Fibroblast of gingiva (primary cell): ENCODE data around the gene REPS1.

Source experiments
- DNase-seq: peaks from one replicate; pipeline ENCODE4 v3.0.0-alpha.2; 2011; ENCODE audit warnings: low read depth

REPS1 gene

GRCh38 chr6:138923561-138923960, 64.5 kb downstream of the REPS1 start:
- no peak for DNase-seq

GRCh38 chr6:138920906-138921305, 67.1 kb downstream of the REPS1 start:
- DNase-seq = no peak

- no peak for DNase-seq
These were observed 73.4 kb downstream of the REPS1 start for GRCh38 chr6:138914701-138915100.

- DNase-seq = no peak
These were observed 75.7 kb downstream of the REPS1 start for GRCh38 chr6:138912308-138912707.

- no peak for DNase-seq
These were observed 78.1 kb downstream of the REPS1 start for GRCh38 chr6:138909975-138910374.

GRCh38 chr6:138909511-138909910, 78.5 kb downstream of the REPS1 start:
- no peak for DNase-seq

- no peak for DNase-seq
These were observed 80.9 kb downstream of the REPS1 start for GRCh38 chr6:138907167-138907566.

GRCh38 chr6:138897031-138897430, 91.0 kb downstream of the REPS1 start:
- no peak for DNase-seq

- no peak for DNase-seq
These were observed 91.8 kb downstream of the REPS1 start for GRCh38 chr6:138896104-138896756.

- no peak for DNase-seq
These were observed 96.6 kb downstream of the REPS1 start for GRCh38 chr6:138891255-138891986.

- DNase-seq = no peak
These were observed 102.8 kb downstream of the REPS1 start for GRCh38 chr6:138885156-138885819.

- no peak for DNase-seq
These were observed 105.6 kb downstream of the REPS1 start for GRCh38 chr6:138882369-138883017.

GRCh38 chr6:138873191-138873590, 114.9 kb downstream of the REPS1 start:
- DNase-seq = no peak

GRCh38 chr6:138869398-138869797, 118.7 kb downstream of the REPS1 start:
- no peak for DNase-seq

- no peak for DNase-seq
These were observed 119.9 kb downstream of the REPS1 start for GRCh38 chr6:138868181-138868580.

- DNase-seq = no peak
These were observed 122.5 kb downstream of the REPS1 start for GRCh38 chr6:138865480-138866109.

- no peak for DNase-seq
These were observed 123.6 kb downstream of the REPS1 start for GRCh38 chr6:138864343-138864890.

GRCh38 chr6:138863321-138863720, 124.7 kb downstream of the REPS1 start:
- no peak for DNase-seq

GRCh38 chr6:138862456-138862855, 125.6 kb downstream of the REPS1 start:
- no peak for DNase-seq

GRCh38 chr6:138857775-138858174, 130.3 kb downstream of the REPS1 start:
- DNase-seq = no peak

GRCh38 chr6:138856654-138857053, 131.4 kb downstream of the REPS1 start:
- DNase-seq = no peak
